Suprapubic skin (tissue), 4 donors: ENCODE measurements around the gene CADPS. TPM values are rescaled to one million over a fixed set of nuclear protein-coding genes. Genes with fewer than 3 reads are reported as not detected.

ENCODE experiments used
- DNase-seq, 2 donors: peaks; one replicate each; pipeline ENCODE4 v3.0.0-alpha.2; 2019; ENCODE audit warnings: low spot score in 2 of 2
- H3K27ac ChIP-seq: fragments of 200-600 bp; sonication (generic); one replicate; pipeline ENCODE4 v1.5.1; 2019
- H3K27me3 ChIP-seq: fragments of 200-600 bp; sonication (generic); one replicate; pipeline ENCODE4 v1.5.1; 2019
- H3K36me3 ChIP-seq: fragments of 200-600 bp; sonication (generic); one replicate; pipeline ENCODE4 v1.5.1; 2019
- H3K4me1 ChIP-seq: fragments of 200-600 bp; sonication (generic); one replicate; pipeline ENCODE4 v1.5.1; 2019
- H3K4me3 ChIP-seq: fragments of 200-600 bp; sonication (generic); one replicate; pipeline ENCODE4 v1.5.1; 2019; ENCODE audit warnings: mild to moderate bottlenecking
- H3K9me3 ChIP-seq: fragments of 200-600 bp; sonication (generic); one replicate; pipeline ENCODE4 v1.5.1; 2019
- CTCF ChIP-seq, 2 donors: fragments of 200-600 bp in 1 of 2; fragments of 450-650 bp in 1 of 2; sonication (generic) in 1 of 2; IDR thresholded peaks; one replicate each; pipeline ENCODE4 v1.5.1; 2016 to 2019; ENCODE audit warnings: antibody characterized with exemption in 2 of 2, mild to moderate bottlenecking in 1 of 2, moderate library complexity in 1 of 2
- EP300 ChIP-seq: sonication (generic); formaldehyde crosslinking; IDR thresholded peaks from one replicate; pipeline ENCODE4 v1.6.1; 2017; ENCODE audit warnings: antibody characterized with exemption
- POLR2A ChIP-seq, 2 donors: fragments of 450-650 bp; IDR thresholded peaks; one replicate each; pipeline ENCODE4 v1.6.1; 2017; ENCODE audit warnings: antibody characterized with exemption in 2 of 2, mild to moderate bottlenecking in 2 of 2, moderate library complexity in 2 of 2
- POLR2AphosphoS5 ChIP-seq, 3 donors: sonication (generic); formaldehyde crosslinking; IDR thresholded peaks; one replicate each; pipeline ENCODE4 v1.6.1; 2017; ENCODE audit warnings: antibody characterized with exemption in 3 of 3
- WGBS: methylation state at CpG from one replicate; pipeline ENCODE4 v1.1.5; 2018; 5-methylcytosine and 5-hydroxymethylcytosine counted together
- total RNA-seq, 4 donors: library from RNA; depleted of rRNA; stranded (reverse); fragments of >200 nt; gene quantifications; one replicate each; pipeline ENCODE4 v1.1.0, GENCODE V29; 2016

The CADPS gene
- total RNA-seq, 4 donors from 2014 or later, result 0.57 to 3.8 (median 3.0) TPM

GRCh38 chr3:62708638-62709373, 166.4 kb downstream of the CADPS start:
- DNase-seq, result no peak
- WGBS, result 19% methylated on average over 5 of the region's 5 CpGs
- TF ChIP-seq POLR2A (IDR thresholded peaks at IDR 0.05), result no peak
- TF ChIP-seq EP300, result no peak
- TF ChIP-seq POLR2AphosphoS5 (IDR thresholded peaks at IDR 0.05), result no peak
- TF ChIP-seq CTCF (IDR thresholded peaks at IDR 0.05), result no peak
- Histone ChIP-seq H3K4me1 (peaks cover 5% of the 10 kb centered on the region), H3K9me3 (no peaks in the 10 kb centered on the region), H3K4me3 (no peak overlapping the region), H3K36me3 (no peaks in the 10 kb centered on the region), H3K27ac (no peak overlapping the region), H3K27me3 (no peaks in the 10 kb centered on the region)

GRCh38 chr3:62705721-62706120, 169.5 kb downstream of the CADPS start:
- H3K9me3 ChIP-seq, result no peaks in the 10 kb centered on the region
- no peak overlapping the region for H3K27ac ChIP-seq
- no peak for DNase-seq
- no peak overlapping the region for H3K4me3 ChIP-seq
- WGBS, result 52% methylated on average over 2 of the region's 2 CpGs
- H3K27me3 ChIP-seq, result no peaks in the 10 kb centered on the region
- no peak for TF ChIP-seq POLR2AphosphoS5 (IDR thresholded peaks at IDR 0.05)
- TF ChIP-seq POLR2A (IDR thresholded peaks at IDR 0.05), result no peak
- no peak for TF ChIP-seq EP300
- no peak for TF ChIP-seq CTCF (IDR thresholded peaks at IDR 0.05)
- H3K4me1 ChIP-seq, result peaks cover 5% of the 10 kb centered on the region
- no peaks in the 10 kb centered on the region for H3K36me3 ChIP-seq

- Histone ChIP-seq H3K4me3 (no peak overlapping the region), H3K27me3 (no peaks in the 10 kb centered on the region), H3K4me1 (no peaks in the 10 kb centered on the region), H3K27ac (no peak overlapping the region), H3K36me3 (no peaks in the 10 kb centered on the region), H3K9me3 (no peaks in the 10 kb centered on the region)
- DNase-seq, result no peak
- no peak for TF ChIP-seq EP300
- no peak for TF ChIP-seq POLR2AphosphoS5 (IDR thresholded peaks at IDR 0.05)
- TF ChIP-seq POLR2A (IDR thresholded peaks at IDR 0.05), result no peak
- no peak for TF ChIP-seq CTCF (IDR thresholded peaks at IDR 0.05)
- 60% methylated on average over 4 of the region's 4 CpGs for WGBS
Measured at GRCh38 chr3:62703451-62704167, 171.6 kb downstream of the CADPS start.

- no peak overlapping the region for H3K27ac ChIP-seq
- H3K4me1 ChIP-seq, result no peaks in the 10 kb centered on the region
- DNase-seq, result no peak
- no peaks in the 10 kb centered on the region for H3K9me3 ChIP-seq
- H3K4me3 ChIP-seq, result no peak overlapping the region
- no peaks in the 10 kb centered on the region for H3K36me3 ChIP-seq
- H3K27me3 ChIP-seq, result no peaks in the 10 kb centered on the region
- WGBS, result 83% methylated on average over 3 of the region's 3 CpGs
- TF ChIP-seq POLR2A (IDR thresholded peaks at IDR 0.05) (no peak), CTCF (IDR thresholded peaks at IDR 0.05) (no peak), POLR2AphosphoS5 (IDR thresholded peaks at IDR 0.05) (no peak), EP300 (no peak)
Measured at GRCh38 chr3:62700357-62700756, 174.9 kb downstream of the CADPS start.

- no peak for DNase-seq
- no peaks in the 10 kb centered on the region for H3K4me1 ChIP-seq
- no peaks in the 10 kb centered on the region for H3K27me3 ChIP-seq
- no peaks in the 10 kb centered on the region for H3K36me3 ChIP-seq
- H3K4me3 ChIP-seq, result no peak overlapping the region
- no peak overlapping the region for H3K27ac ChIP-seq
- TF ChIP-seq CTCF (IDR thresholded peaks at IDR 0.05), result no peak
- no peak for TF ChIP-seq POLR2AphosphoS5 (IDR thresholded peaks at IDR 0.05)
- no peak for TF ChIP-seq EP300
- no peak for TF ChIP-seq POLR2A (IDR thresholded peaks at IDR 0.05)
- H3K9me3 ChIP-seq, result no peaks in the 10 kb centered on the region
- 82% methylated on average over 6 of the region's 7 CpGs for WGBS
Measured at GRCh38 chr3:62699728-62700127, 175.5 kb downstream of the CADPS start.
